Esophagus (tissue), 2 donors: ENCODE measurements around the gene CAMKK1. TPM values are rescaled to one million over a fixed set of nuclear protein-coding genes. Genes with fewer than 3 reads are reported as not detected.

ENCODE experiments used
- H3K27ac ChIP-seq, 2 donors: one replicate each; pipeline ENCODE4 v1.5.1; 2013; ENCODE audit warnings: low read depth in 2 of 2, mild to moderate bottlenecking in 2 of 2, inconsistent platforms in 1 of 2, low read length in 1 of 2, moderate library complexity in 1 of 2
- H3K27me3 ChIP-seq, 2 donors: one replicate each; pipeline ENCODE4 v1.6.1; 2013; ENCODE audit warnings: low read length in 2 of 2, control low read depth in 1 of 2, mild to moderate bottlenecking in 1 of 2; ENCODE audit not compliant: insufficient read depth in 2 of 2, control insufficient read depth in 1 of 2
- H3K36me3 ChIP-seq, 2 donors: one replicate each; pipeline ENCODE4 v1.6.1; 2013; ENCODE audit warnings: low read length in 1 of 2; ENCODE audit not compliant: control insufficient read depth in 2 of 2, insufficient read depth in 2 of 2
- H3K4me1 ChIP-seq, 2 donors: one replicate each; pipeline ENCODE4 v1.6.1; 2013; ENCODE audit warnings: low read length in 1 of 2; ENCODE audit not compliant: control insufficient read depth in 2 of 2, insufficient read depth in 2 of 2
- H3K4me3 ChIP-seq, 2 donors: one replicate each; pipeline ENCODE4 v1.5.1; 2013; ENCODE audit warnings: low read length in 2 of 2, mild to moderate bottlenecking in 2 of 2, low read depth in 1 of 2, moderate library complexity in 1 of 2
- H3K9me3 ChIP-seq, 2 donors: one replicate each; pipeline ENCODE4 v1.6.1; 2013; ENCODE audit warnings: mild to moderate bottlenecking in 2 of 2, low read depth in 1 of 2, low read length in 1 of 2, moderate library complexity in 1 of 2; ENCODE audit not compliant: control insufficient read depth in 2 of 2, insufficient read depth in 1 of 2
- WGBS, 2 donors: extraction: QIAGEN DNeasy Blood & Tissue Kit; methylation state at CpG; one replicate each; pipeline ENCODE4 v1.1.7; 2013; 5-methylcytosine and 5-hydroxymethylcytosine counted together
- polyA plus RNA-seq, 2 donors: library from polyadenylated mRNA; stranded (reverse); fragments of 200-250 nt; gene quantifications; one replicate each; pipeline ENCODE4 v1.2.3, GENCODE V29; 2013
- donor health status: healthy with polysubstance abuse.
- donor health status: Bipolar disorder and iron deficiency.

The CAMKK1 gene
- 1 to 10 TPM; 4.9 to 5.3 TPM for polyA plus RNA-seq

- 1 to 3% methylated on average over 32 to 75 of the region's 75 CpGs for WGBS, 2 donors
- Histone ChIP-seq H3K36me3 (no peaks in the 10 kb centered on the region), H3K9me3 (no peaks in the 10 kb centered on the region), H3K27me3 (no peaks in the 10 kb centered on the region), H3K4me3 (peak within 1 kb of the TSS; percentile 51 to 58), H3K4me1 (peaks cover 6 to 53% of the 10 kb centered on the region in 2 donors), H3K27ac (peak within 1 kb of the TSS; percentile 80 to 82)
These were observed at the start of gene CAMKK1 for GRCh38 chr17:3893003-3893719. CAMKK1 (minus strand) TSS chr17:3893053; CDS start chr17:3885687, 7,366 bp downstream.

- Histone ChIP-seq H3K27ac (no peak overlapping the region), H3K9me3 (no peaks in the 10 kb centered on the region), H3K4me1 (peaks cover 0 to 4% of the 10 kb centered on the region in 2 donors), H3K36me3 (peaks cover 0 to 7% of the 10 kb centered on the region in 2 donors), H3K4me3 (no peak overlapping the region), H3K27me3 (no peaks in the 10 kb centered on the region)
- WGBS, 2 donors = 91 to 94% methylated on average over 48 of the region's 48 CpGs
These were observed 48.3 kb upstream of the CAMKK1 start for GRCh38 chr17:3940965-3941698.

DNA sequence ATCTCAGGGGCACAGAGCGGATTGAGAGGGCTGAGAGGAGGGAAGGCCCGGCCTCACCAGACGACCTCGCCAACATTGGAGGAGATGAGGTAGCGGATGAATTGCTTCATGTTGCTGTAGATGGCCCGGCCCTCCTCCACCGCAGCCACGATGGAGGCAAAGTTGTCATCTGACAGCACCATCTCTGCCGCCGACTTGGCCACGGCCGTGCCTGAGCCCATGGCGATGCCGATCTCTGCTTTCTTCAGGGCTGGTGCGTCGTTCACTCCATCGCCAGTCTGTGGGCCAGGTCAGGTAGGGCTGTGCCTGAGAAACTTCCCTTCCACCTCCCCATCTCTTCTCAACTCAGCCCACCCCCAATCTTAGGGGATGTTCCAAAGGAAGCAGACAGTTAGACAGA, 44.5 kb upstream of the CAMKK1 start:
- no peaks in the 10 kb centered on the region for H3K4me1 ChIP-seq
- 96 to 98% methylated on average over 17 of the region's 17 CpGs for WGBS, 2 donors
- no peaks in the 10 kb centered on the region for H3K9me3 ChIP-seq
- H3K27ac ChIP-seq = no peak overlapping the region
- H3K36me3 ChIP-seq = peaks cover 0 to 5% of the 10 kb centered on the region in 2 donors
- H3K4me3 ChIP-seq = no peak overlapping the region
- H3K27me3 ChIP-seq = no peaks in the 10 kb centered on the region

GRCh38 chr17:3935825-3936355, 43.0 kb upstream of the CAMKK1 start:
- WGBS, 2 donors = 92 to 94% methylated on average over 9 of the region's 9 CpGs
- no peak overlapping the region for H3K4me3 ChIP-seq
- H3K27ac ChIP-seq = no peak overlapping the region
- H3K27me3 ChIP-seq = no peaks in the 10 kb centered on the region
- H3K9me3 ChIP-seq = no peaks in the 10 kb centered on the region
- no peaks in the 10 kb centered on the region for H3K4me1 ChIP-seq
- peaks cover 0 to 5% of the 10 kb centered on the region in 2 donors for H3K36me3 ChIP-seq

GRCh38 chr17:3935140-3935542, 42.3 kb upstream of the CAMKK1 start:
- H3K36me3 ChIP-seq = peaks cover 0 to 5% of the 10 kb centered on the region in 2 donors
- H3K27me3 ChIP-seq = no peaks in the 10 kb centered on the region
- no peaks in the 10 kb centered on the region for H3K4me1 ChIP-seq
- no peak overlapping the region for H3K4me3 ChIP-seq
- no peak overlapping the region for H3K27ac ChIP-seq
- H3K9me3 ChIP-seq = no peaks in the 10 kb centered on the region
- WGBS, 2 donors = 26 to 49% methylated on average over 10 of the region's 10 CpGs

DNA sequence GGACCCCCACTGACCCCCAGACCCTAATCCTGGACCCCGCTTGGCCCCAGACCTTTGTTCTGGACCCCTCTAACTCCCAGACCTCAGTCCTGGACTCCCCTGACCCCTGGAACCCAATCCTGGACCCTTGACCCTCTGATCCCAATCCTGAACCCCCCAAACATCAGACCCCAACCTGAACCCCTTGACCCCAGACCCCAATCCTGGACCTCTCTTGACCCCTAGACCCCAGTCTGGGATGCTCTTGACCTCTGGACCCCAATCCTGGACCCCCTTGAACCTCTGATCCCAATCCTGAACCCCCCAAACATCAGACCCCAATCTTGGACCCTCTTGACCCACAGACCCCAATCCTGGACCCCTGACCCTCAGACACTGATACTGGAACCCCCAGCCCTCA, 36.9 kb upstream of the CAMKK1 start:
- Histone ChIP-seq H3K9me3 (no peaks in the 10 kb centered on the region), H3K27ac (no peak overlapping the region), H3K4me3 (no peak overlapping the region), H3K27me3 (no peaks in the 10 kb centered on the region), H3K36me3 (peaks cover 0 to 7% of the 10 kb centered on the region in 2 donors), H3K4me1 (no peaks in the 10 kb centered on the region)
- 93 to 98% methylated on average over 1 of the region's 1 CpG for WGBS, 2 donors

DNA sequence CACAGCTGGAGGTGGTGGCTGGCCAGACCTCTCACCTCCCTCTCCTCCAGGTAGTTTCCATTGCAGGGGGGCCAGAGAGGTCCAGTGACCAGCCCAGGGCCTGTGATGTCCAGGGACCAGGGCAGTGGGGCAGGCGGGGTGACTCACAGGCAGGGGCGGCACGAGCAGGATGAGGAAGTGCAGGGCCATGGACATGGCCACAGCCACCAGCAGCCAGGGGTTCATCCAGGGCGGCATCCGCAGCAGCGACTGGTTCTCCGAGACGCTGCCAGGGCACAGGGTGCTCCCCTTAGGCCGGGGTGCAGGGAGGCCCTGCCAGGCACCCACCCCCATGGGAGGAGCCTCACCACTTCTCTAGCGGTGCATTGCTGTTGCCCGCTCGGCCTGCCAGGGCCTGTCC, 36.3 kb upstream of the CAMKK1 start:
- H3K36me3 ChIP-seq = peaks cover 0 to 7% of the 10 kb centered on the region in 2 donors

GRCh38 chr17:3928406-3928805, 35.6 kb upstream of the CAMKK1 start:
- no peaks in the 10 kb centered on the region for H3K9me3 ChIP-seq
- H3K27ac ChIP-seq = no peak overlapping the region
- 93 to 95% methylated on average over 15 to 16 of the region's 16 CpGs for WGBS, 2 donors
- H3K4me1 ChIP-seq = peaks cover 0 to 4% of the 10 kb centered on the region in 2 donors
- H3K36me3 ChIP-seq = peaks cover 0 to 7% of the 10 kb centered on the region in 2 donors
- H3K4me3 ChIP-seq = no peak overlapping the region
- H3K27me3 ChIP-seq = no peaks in the 10 kb centered on the region

More for the DNA sequence above, 36.3 kb upstream of the CAMKK1 start:
- H3K4me3 ChIP-seq = no peak overlapping the region
- WGBS, 2 donors = 82 to 90% methylated on average over 11 to 12 of the region's 12 CpGs
- H3K4me1 ChIP-seq = peaks cover 0 to 3% of the 10 kb centered on the region in 2 donors
- no peaks in the 10 kb centered on the region for H3K27me3 ChIP-seq
- H3K9me3 ChIP-seq = no peaks in the 10 kb centered on the region
- no peak overlapping the region for H3K27ac ChIP-seq

- Histone ChIP-seq H3K9me3 (no peaks in the 10 kb centered on the region), H3K4me1 (peaks cover 0 to 4% of the 10 kb centered on the region in 2 donors), H3K4me3 (no peak overlapping the region), H3K36me3 (peaks cover 0 to 7% of the 10 kb centered on the region in 2 donors), H3K27me3 (no peaks in the 10 kb centered on the region), H3K27ac (no peak overlapping the region)
- WGBS, 2 donors = 75 to 81% methylated on average over 15 of the region's 15 CpGs
These were observed 34.9 kb upstream of the CAMKK1 start for GRCh38 chr17:3927628-3928340.
